NOMO-1 treated with dmso at 0.1 percent for 144 hours (cell line): ENCODE results near the gene PKIG.

Source experiments
- DNase-seq: peaks from one replicate; lab custom pipeline; 2025; ENCODE audit not compliant: unreplicated experiment; lab: John Stamatoyannopoulos, UW

Gene PKIG

GRCh38 chr20:44656448-44656847 lies 74.1 kb downstream of the PKIG start:
- DNase-seq = no peak

GRCh38 chr20:44657875-44658274 lies 75.5 kb downstream of the PKIG start:
- DNase-seq = no peak

- no peak for DNase-seq
Observed at GRCh38 chr20:44658810-44659209, 76.4 kb downstream of the PKIG start.

- no peak for DNase-seq
Observed at GRCh38 chr20:44659931-44660330, 77.6 kb downstream of the PKIG start.

GRCh38 chr20:44660581-44660980 lies 78.2 kb downstream of the PKIG start:
- DNase-seq = no peak

- no peak for DNase-seq
Observed at GRCh38 chr20:44662261-44662660, 79.9 kb downstream of the PKIG start.

GRCh38 chr20:44664131-44664530 lies 81.8 kb downstream of the PKIG start:
- DNase-seq = peak; percentile 87

GRCh38 chr20:44666066-44666465 lies 83.7 kb downstream of the PKIG start:
- DNase-seq = no peak
